Glutamatergic neuron (in vitro differentiated cells): ENCODE results near the gene CCNL2. TPM values are rescaled to one million over a fixed set of nuclear protein-coding genes. Genes with fewer than 3 reads are reported as not detected.
"Not testable (repeated sequence)": the region's sequence is repeated elsewhere in the genome, so short reads cannot be mapped to it uniquely, and the experiment has no call there.

ENCODE experiments used
- DNase-seq: peaks from one replicate; pipeline ENCODE4 v3.0.0; 2022
- H3K27ac Mint-ChIP-seq: one replicate; pipeline ENCODE4 v1.8.0; 2020; ENCODE audit warnings: mild to moderate bottlenecking, mixed read lengths, inconsistent platforms; ENCODE audit not compliant: unreplicated experiment
- H3K27me3 Mint-ChIP-seq: one replicate; pipeline ENCODE4 v1.8.0; 2020; ENCODE audit warnings: mild to moderate bottlenecking, moderate library complexity, mixed read lengths, inconsistent platforms; ENCODE audit not compliant: unreplicated experiment
- H3K36me3 Mint-ChIP-seq: one replicate; pipeline ENCODE4 v1.8.0; 2020; ENCODE audit warnings: mild to moderate bottlenecking, mixed read lengths, inconsistent platforms; ENCODE audit not compliant: unreplicated experiment
- H3K4me1 Mint-ChIP-seq: one replicate; pipeline ENCODE4 v1.8.0; 2020; ENCODE audit warnings: mild to moderate bottlenecking, low read depth, mixed read lengths, inconsistent platforms; ENCODE audit not compliant: unreplicated experiment
- H3K4me3 Mint-ChIP-seq: one replicate; pipeline ENCODE4 v1.8.0; 2020; ENCODE audit warnings: mild to moderate bottlenecking, mixed read lengths, inconsistent platforms; ENCODE audit not compliant: unreplicated experiment
- H3K9me3 Mint-ChIP-seq: one replicate; pipeline ENCODE4 v1.8.0; 2020; ENCODE audit warnings: mild to moderate bottlenecking, moderate library complexity, mixed read lengths, inconsistent platforms; ENCODE audit not compliant: unreplicated experiment
- total RNA-seq: library from RNA; stranded (reverse); fragmentation: NEBNext Ultra II Directional; extraction: Animal tissue kit (Norgen Biotek cat#: 25700); gene quantifications from one replicate; pipeline ENCODE4 v1.2.1, GENCODE V29; 2021; ENCODE audit not compliant: unreplicated experiment
- TF ChIP-seq, protein P1 (sequence below): fragments of 200-600 bp; sonication (generic); IDR thresholded peaks from one replicate; pipeline ENCODE4 v1.5.0; 2021; ENCODE audit not compliant: partially characterized antibody, unreplicated experiment

CCNL2 gene
- total RNA-seq, 1 donor from 2014 or later, result 394 TPM

- Mint-ChIP-seq H3K9me3 (peaks cover 18% of the 10 kb centered on the region), H3K36me3 (no peaks in the 10 kb centered on the region), H3K4me1 (peaks cover 16% of the 10 kb centered on the region), H3K27ac (peak overlapping the region; percentile 92), H3K27me3 (peaks cover 8% of the 10 kb centered on the region), H3K4me3 (peak overlapping the region; percentile 59)
- TF ChIP-seq, protein P1, sequence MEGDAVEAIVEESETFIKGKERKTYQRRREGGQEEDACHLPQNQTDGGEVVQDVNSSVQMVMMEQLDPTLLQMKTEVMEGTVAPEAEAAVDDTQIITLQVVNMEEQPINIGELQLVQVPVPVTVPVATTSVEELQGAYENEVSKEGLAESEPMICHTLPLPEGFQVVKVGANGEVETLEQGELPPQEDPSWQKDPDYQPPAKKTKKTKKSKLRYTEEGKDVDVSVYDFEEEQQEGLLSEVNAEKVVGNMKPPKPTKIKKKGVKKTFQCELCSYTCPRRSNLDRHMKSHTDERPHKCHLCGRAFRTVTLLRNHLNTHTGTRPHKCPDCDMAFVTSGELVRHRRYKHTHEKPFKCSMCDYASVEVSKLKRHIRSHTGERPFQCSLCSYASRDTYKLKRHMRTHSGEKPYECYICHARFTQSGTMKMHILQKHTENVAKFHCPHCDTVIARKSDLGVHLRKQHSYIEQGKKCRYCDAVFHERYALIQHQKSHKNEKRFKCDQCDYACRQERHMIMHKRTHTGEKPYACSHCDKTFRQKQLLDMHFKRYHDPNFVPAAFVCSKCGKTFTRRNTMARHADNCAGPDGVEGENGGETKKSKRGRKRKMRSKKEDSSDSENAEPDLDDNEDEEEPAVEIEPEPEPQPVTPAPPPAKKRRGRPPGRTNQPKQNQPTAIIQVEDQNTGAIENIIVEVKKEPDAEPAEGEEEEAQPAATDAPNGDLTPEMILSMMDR, result no peak
- DNase-seq, result no peak
Measured at GRCh38 chr1:1429671-1430073, 30.5 kb upstream of the CCNL2 start.

DNA sequence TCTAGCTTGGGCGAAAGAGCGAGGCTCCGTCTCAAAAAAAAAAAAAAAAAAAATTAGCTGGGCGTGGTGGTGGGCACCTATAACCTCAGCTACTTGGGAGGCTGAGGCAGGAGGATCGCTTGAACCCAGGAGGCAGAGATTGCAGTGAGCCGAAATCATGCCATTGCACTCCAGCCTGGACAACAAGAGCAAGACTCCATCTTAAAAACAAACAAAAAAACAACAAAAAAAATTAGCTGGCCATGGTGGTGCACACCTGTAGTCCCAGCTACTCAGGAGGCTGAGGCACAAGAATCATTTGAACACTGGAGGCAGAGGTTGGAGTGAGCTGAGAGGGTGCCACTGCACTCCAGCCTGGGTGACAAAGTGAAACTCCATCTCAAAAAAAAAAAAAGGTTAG lies 29.8 kb upstream of the CCNL2 start:
- Mint-ChIP-seq H3K4me1 (peaks cover 16% of the 10 kb centered on the region), H3K27me3 (peaks cover 10% of the 10 kb centered on the region), H3K9me3 (peaks cover 21% of the 10 kb centered on the region)
- H3K36me3 Mint-ChIP-seq, H3K27ac Mint-ChIP-seq, DNase-seq, H3K4me3 Mint-ChIP-seq: not testable (repeated sequence)

GRCh38 chr1:1428174-1428573 lies 29.0 kb upstream of the CCNL2 start:
- DNase-seq, result no peak
- Mint-ChIP-seq H3K36me3 (no peaks in the 10 kb centered on the region), H3K27ac (peak overlapping the region; percentile 93), H3K27me3 (peaks cover 10% of the 10 kb centered on the region), H3K4me1 (peaks cover 16% of the 10 kb centered on the region), H3K9me3 (peaks cover 21% of the 10 kb centered on the region), H3K4me3 (peak overlapping the region; percentile 79)
- TF ChIP-seq, protein P1, result no peak

DNA sequence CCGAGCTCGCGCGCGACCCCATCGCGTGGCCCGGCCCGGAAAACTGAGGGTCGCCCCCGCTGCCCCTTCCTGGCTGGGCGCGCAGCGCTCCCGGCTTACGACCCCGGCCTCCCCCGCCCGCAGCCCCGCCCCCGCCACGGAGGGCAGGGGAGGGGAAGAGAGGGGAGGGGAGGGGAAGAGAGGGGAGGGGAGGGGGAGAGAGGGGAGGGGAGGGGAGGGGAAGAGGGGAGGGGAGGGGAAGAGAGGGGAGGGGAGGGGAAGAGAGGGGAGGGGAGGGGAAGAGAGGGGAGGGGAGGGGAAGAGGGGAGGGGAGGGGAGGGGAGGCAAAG lies 28.6 kb upstream of the CCNL2 start:
- TF ChIP-seq, protein P1, result no peak
- Mint-ChIP-seq H3K9me3 (peaks cover 19% of the 10 kb centered on the region), H3K27me3 (peaks cover 10% of the 10 kb centered on the region), H3K4me1 (peaks cover 14% of the 10 kb centered on the region), H3K27ac (no peak overlapping the region), H3K36me3 (no peaks in the 10 kb centered on the region), H3K4me3 (no peak overlapping the region)
- DNase-seq, result no peak

GRCh38 chr1:1427106-1427819 lies 28.1 kb upstream of the CCNL2 start:
- Mint-ChIP-seq H3K27ac (no peak overlapping the region), H3K4me1 (peaks cover 12% of the 10 kb centered on the region), H3K36me3 (no peaks in the 10 kb centered on the region), H3K27me3 (peaks cover 10% of the 10 kb centered on the region), H3K9me3 (peaks cover 19% of the 10 kb centered on the region), H3K4me3 (no peak overlapping the region)
- TF ChIP-seq, protein P1, result no peak
- DNase-seq, result peak; percentile 69
